ENCODE results near the gene HCLS1. TPM values are rescaled to one million over a fixed set of nuclear protein-coding genes. Genes with fewer than 3 reads are reported as not detected.
"Not testable (repeated sequence)": the region's sequence is repeated elsewhere in the genome, so short reads cannot be mapped to it uniquely, and the experiment has no call there.

HCLS1 gene
- total and polyA plus RNA-seq, 7 donors: 13.2 to 91.9 (median 34.6) TPM

DNA sequence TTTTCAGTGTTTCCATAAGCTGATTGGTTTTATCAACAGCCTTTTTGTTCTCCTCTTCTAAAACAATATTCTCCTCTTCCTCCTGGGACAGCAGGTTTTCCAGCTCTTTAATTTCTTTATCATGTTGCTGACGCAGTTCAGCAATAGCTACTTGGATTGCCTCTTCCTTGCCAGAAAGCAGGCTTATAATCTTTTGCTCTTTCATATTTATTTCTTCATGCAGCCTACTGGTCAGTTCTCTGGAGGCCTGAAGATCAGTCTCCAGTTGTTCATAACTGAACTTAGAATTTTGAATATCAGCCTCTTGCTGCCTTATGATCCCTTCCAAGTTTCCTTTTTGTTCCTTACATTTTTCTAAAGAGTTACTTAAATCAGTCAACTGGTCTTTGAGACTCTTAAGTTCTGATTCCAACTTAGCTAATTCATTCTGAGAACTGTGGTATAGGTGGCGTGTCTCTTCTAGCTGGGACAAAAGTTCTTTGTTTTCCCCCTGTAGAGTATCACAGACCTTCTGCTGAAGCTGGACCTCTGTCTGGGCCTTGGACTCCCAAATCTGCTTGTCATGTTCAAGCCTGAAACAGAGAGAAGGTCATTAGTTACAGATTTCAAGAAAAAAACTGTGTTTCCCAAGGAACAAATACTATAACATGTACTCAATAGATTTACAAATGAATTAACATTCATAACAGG is 31.5 kb upstream of the HCLS1 start:
- TF ChIP-seq EP300 (IDR thresholded peaks at IDR 0.05) (no peak), CTCF (IDR thresholded peaks at IDR 0.05) (no peak)
- intact Hi-C loops (cut with DNase I): no loop called here
- H3K27me3 ChIP-seq: no peaks in the 10 kb centered on the region
- no peaks in the 10 kb centered on the region for H3K4me1 ChIP-seq
- WGBS, 2 donors: 90 to 99% methylated on average over 2 of the region's 2 CpGs
- H3K36me3 ChIP-seq: peaks cover 4 to 39% (median 6%) of the 10 kb centered on the region in 4 donors
- no peak overlapping the region for H3K27ac ChIP-seq
- H3K9me3 ChIP-seq: no peaks in the 10 kb centered on the region
- DNase-seq: no peak
- H3K4me3 ChIP-seq: no peak overlapping the region

GRCh38 chr3:121690777-121691405 is 30.2 kb upstream of the HCLS1 start:
- Histone ChIP-seq H3K36me3 (peaks cover 4 to 50% (median 9%) of the 10 kb centered on the region in 4 donors), H3K27me3 (no peaks in the 10 kb centered on the region), H3K27ac (no peak overlapping the region), H3K9me3 (no peaks in the 10 kb centered on the region), H3K4me1 (no peaks in the 10 kb centered on the region), H3K4me3 (no peak overlapping the region)
- 94% methylated on average over 2 of the region's 2 CpGs for WGBS, 2 donors
- no peak for TF ChIP-seq EP300 (IDR thresholded peaks at IDR 0.05)
- no peak for TF ChIP-seq POLR2AphosphoS5 (IDR thresholded peaks at IDR 0.05)
- no peak for TF ChIP-seq CTCF (IDR thresholded peaks at IDR 0.05)
- TF ChIP-seq POLR2A (IDR thresholded peaks at IDR 0.05): no peak
- intact Hi-C loops (cut with DNase I): no loop called here
- DNase-seq: no peak

DNA sequence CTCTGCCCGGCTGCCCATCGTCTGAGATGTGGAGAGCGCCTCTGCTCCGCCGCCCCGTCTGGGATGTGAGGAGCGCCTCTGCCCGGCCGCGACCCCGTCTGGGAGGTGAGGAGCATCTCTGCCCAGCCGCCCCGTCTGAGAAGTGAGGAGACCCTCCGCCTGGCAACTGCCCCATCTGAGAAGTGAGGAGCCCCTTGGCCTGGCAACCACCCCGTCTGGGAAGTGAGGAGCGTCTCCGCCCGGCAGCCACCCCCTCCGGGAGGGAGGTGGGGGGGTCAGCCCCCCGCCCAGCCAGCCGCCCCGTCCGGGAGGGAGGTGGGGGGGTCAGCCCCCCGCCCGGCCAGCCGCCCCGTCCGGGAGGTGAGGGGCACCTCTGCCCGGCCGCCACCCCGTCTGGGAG is 28.0 kb upstream of the HCLS1 start:
- peaks cover 4 to 64% (median 9%) of the 10 kb centered on the region in 4 donors for H3K36me3 ChIP-seq
- H3K27ac ChIP-seq; DNase-seq; H3K27me3 ChIP-seq; H3K9me3 ChIP-seq; intact Hi-C loops (cut with DNase I); H3K4me1 ChIP-seq; H3K4me3 ChIP-seq: not testable (repeated sequence)
- WGBS, 2 donors: 96% methylated on average over 31 of the region's 31 CpGs

- intact Hi-C loops (cut with DNase I): no loop called here
- H3K36me3 ChIP-seq: peaks cover 18 to 76% (median 33%) of the 10 kb centered on the region in 4 donors
- H3K9me3 ChIP-seq: peaks cover 0 to 4% (median 1%) of the 10 kb centered on the region in 4 donors
- no peak overlapping the region for H3K27ac ChIP-seq
- no peak for TF ChIP-seq POLR2A (IDR thresholded peaks at IDR 0.05)
- no peak for TF ChIP-seq EP300 (IDR thresholded peaks at IDR 0.05)
- TF ChIP-seq CTCF (IDR thresholded peaks at IDR 0.05): no peak
- no peak for TF ChIP-seq POLR2AphosphoS5 (IDR thresholded peaks at IDR 0.05)
- H3K27me3 ChIP-seq: no peaks in the 10 kb centered on the region
- no peaks in the 10 kb centered on the region for H3K4me1 ChIP-seq
- H3K4me3 ChIP-seq: no peak overlapping the region
- WGBS, 2 donors: 84 to 88% methylated on average over 1 of the region's 1 CpG
- DNase-seq: no peak
Measured at GRCh38 chr3:121681792-121682191, 21.1 kb upstream of the HCLS1 start.

- Histone ChIP-seq H3K4me1 (no peaks in the 10 kb centered on the region), H3K36me3 (peaks cover 30 to 94% (median 51%) of the 10 kb centered on the region in 4 donors), H3K9me3 (no peaks in the 10 kb centered on the region), H3K27me3 (no peaks in the 10 kb centered on the region), H3K27ac (no peak overlapping the region), H3K4me3 (no peak overlapping the region)
- intact Hi-C loops (cut with DNase I): no loop called here
- no peak for TF ChIP-seq CTCF (IDR thresholded peaks at IDR 0.05)
- no peak for TF ChIP-seq EP300 (IDR thresholded peaks at IDR 0.05)
- no peak for TF ChIP-seq POLR2A (IDR thresholded peaks at IDR 0.05)
- no peak for TF ChIP-seq POLR2AphosphoS5 (IDR thresholded peaks at IDR 0.05)
- WGBS, 2 donors: 94 to 100% methylated on average over 2 of the region's 2 CpGs
- DNase-seq: no peak
Measured at GRCh38 chr3:121677141-121677540, 16.4 kb upstream of the HCLS1 start.
